ENCODE data around the gene FBXO24.

FBXO24 gene

DNA sequence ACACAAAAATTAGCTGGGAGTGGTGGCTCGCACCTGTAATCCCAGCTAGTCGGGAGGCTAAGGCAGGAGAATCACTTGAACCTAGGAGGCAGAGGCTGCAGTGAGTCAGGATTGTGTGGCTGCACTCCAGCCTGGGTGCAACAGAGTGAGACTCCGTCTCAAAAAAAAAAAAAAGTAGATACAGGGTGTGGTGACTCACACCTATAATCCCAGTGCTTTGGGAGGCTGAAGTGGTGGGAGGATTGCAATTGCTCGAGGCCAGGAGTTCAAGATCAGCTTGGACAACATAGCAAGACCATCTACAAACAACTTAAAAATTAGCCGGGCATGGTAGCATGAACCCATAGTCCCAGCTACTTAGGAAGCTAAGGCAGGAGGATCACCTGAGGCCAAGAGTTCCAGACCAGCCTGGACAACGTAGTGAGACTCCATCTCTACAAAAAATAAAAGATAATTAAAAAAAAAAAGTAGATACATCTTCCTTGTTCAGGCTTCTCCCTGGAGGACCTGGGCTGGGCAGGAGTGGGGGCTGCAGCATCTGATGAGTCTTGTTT lies 28.3 kb downstream of the FBXO24 start:
- DNase-seq (ENCODE audit: low read depth in 2 of 2) = no peak

DNA sequence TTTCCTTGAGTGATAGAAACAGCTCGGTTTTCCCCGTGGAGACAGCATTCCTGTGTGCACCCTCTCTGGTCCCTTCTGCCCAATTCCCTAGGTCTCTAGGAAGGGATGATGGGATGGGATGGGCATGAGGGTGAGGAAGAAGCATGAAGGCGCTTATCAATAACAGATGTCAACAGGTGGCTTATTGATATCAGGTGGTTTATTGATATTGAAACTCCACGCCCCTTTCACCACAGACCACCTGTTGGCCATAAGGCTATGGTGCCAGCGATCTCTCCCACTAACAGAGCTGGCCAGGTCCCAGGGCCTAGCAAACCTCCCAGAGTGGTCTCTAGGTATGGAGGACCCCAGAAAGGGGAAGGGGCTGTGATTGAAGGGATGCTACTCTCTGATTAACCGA lies 34.1 kb downstream of the FBXO24 start:
- DNase-seq (ENCODE audit: low read depth in 2 of 2) = no peak

DNA sequence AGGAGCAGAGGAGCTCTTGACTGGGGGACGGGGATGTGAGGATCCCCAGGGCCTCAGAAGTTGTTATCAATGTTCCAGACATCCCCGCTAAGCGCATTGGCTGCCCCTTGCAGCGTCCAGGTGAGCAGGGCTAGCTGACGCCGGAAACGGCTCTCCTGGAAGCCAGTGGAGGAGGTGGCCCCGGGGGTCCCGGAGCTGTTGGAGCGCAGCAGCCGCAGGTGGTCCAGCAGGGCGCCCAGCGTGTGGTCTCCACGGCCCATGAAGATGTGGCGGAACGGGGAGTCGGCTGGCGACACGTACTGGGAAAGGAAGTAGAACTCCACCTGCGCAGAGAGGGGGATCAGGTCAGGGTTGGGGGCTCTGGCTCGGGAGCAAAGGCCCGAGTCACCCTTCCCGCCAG lies 34.7 kb downstream of the FBXO24 start:
- no peak for DNase-seq (ENCODE audit: low read depth in 2 of 2)

DNA sequence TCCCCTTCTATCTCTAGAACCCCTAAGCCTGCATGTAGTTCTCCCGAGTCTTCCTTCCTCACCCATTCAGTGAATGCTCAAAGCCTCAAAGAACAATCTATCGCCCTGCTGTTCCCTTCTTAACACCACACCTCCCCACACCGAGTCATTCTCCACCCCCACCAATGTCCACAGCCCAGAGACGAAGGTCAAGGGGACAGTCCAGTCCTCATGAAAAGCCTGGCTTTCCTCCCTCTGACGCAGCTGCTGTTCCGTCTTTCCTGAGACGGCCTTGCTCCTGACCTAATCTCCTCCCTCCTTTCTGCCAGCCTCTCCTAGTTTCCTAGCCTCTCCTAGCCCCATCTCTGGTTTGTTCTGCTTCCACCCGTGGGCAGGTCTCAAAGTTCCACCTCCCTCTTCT lies 35.4 kb downstream of the FBXO24 start:
- DNase-seq (ENCODE audit: low read depth in 2 of 2) = no peak

DNA sequence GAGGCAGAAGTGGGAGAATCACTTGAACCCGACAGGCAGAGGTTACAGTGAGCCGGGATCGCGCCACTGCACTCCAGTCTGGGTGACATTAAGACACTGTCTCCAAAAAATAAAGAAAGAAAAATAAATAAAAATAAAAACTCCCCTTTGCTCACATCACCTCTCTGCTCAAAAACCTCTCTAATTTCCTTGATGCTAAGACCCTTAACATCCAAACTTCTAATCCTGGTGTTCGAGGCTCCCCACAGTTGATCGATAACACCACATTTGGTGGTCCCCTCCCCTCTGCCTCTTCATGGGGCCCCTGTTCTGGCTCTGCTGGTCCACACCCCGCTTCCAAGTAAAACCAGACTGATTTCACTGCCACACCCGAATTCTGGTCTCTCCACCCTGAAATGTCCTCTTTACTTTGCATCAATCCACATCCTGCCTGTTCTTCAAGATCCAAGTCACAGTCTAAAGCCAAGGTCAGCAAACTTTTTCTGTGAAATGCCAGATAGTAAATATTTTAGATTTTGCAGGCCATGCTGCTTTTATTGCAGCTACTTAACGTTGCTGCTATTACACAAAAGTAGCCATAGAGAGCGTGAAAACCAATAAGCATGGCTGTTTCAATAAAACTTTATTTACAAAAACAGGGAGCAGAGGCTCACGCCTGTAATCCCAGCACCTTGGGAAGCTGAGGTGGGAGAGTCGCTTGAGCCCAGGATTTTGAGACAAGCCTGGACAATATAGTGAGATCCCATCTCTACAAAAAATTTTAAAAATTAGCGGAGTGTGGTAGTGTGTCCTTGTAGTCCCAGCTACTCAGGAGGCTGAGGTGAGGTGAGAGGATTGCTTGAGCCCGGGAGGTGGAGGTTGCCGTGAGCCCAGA lies 38.1 kb downstream of the FBXO24 start:
- no peak for DNase-seq (ENCODE audit: low read depth in 2 of 2)

DNA sequence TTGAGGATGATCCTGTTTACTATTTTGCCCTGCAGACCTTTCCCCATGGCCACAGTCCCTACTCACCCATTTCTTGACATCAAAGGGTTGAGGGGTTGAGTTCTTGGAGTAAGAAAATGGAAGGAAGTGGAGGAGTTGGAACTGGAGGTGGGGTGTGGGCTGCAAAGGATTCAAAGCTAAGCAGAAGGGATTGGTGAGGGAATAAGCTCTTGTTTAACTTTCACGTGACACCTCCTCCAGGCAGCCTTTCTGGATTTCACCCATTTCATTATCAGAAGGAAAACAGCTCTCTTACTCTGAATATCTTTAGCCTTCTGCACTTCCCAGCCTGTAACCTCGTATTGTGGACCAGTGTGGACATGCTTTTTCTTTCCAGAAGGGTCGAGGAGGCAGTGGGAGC lies 39.9 kb downstream of the FBXO24 start:
- DNase-seq (ENCODE audit: low read depth in 2 of 2) = no peak

DNA sequence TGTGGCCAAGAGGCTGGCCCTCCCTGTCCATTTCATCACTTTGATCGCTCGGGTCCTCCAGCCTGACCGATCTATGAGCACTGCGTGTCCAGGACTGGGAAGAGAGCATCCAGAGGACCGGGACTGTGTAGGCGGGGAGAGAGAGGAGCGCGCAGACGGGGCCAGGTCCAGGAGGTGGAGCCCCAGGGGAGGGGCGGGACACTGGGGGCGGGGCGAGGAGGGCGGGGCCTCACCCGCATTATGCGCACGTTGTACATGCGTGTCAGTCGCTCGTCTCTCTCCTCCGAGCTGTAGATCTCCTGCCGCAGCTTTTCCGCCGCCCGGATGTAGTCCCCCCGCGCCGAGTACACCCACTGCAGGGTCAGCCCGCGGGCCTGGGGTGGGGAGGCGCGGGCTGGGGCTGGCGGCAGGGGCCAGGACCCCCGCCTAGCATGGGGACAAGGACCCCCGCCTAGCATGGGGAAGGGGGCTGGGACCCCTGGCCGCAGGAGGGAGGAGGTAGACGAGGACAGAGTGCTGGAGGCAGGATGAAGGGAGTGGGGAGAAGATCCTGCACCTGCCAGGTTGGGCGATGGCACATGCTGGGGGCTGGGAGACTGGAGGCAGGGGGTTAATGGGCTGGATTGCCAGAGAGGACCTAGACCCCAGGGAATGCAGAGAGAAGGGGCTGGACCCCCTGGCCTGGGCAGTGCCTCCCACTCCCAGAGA lies 40.6 kb downstream of the FBXO24 start:
- peak; percentile 79 to 89 for DNase-seq (ENCODE audit: low read depth in 2 of 2)

DNA sequence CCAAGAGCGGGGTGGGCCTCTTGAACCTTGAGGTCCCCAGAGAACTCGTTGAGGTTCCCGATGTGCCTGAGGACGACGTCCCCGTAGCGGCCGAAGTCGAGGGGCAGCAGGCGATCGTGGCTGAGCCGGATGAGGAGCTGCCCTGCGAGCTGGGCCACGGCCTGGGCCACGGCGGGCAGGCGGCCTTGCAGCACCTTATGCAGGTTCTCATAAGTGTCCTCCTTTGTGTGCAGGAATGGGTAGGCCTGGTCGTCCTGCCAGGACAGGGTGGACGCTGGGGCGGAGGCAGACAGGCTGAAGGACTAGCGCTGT lies 41.1 kb downstream of the FBXO24 start:
- DNase-seq (ENCODE audit: low read depth in 2 of 2) = no peak

DNA sequence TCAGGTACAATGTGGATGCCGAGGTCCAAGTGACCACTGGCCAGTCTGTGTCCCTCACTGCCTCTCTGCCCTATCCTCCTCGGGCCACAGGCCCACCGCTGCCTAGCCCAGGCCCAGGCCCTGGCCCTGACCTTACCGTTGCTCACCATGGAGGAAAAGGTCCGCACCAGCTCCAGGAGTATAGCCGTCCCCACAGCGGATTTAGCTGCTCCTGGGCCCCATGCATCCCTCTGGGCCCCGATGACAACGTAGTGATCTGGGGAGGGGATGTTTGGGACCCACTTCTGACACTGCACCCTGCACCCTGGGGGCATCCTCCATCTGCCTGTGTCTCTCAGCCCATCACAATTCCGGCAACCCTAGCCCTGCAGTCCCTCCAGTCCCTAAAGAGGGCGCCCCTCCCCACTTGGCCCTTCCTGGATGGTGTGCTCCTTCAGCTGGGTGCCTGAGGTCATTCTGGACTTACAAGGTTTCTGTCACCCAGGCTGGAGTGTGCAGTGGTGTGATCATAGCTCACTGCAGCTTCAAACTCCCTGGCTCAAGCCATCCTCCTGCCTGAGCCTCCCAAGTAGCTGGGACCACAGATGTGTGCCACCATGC lies 43.1 kb downstream of the FBXO24 start:
- no peak for DNase-seq (ENCODE audit: low read depth in 2 of 2)

DNA sequence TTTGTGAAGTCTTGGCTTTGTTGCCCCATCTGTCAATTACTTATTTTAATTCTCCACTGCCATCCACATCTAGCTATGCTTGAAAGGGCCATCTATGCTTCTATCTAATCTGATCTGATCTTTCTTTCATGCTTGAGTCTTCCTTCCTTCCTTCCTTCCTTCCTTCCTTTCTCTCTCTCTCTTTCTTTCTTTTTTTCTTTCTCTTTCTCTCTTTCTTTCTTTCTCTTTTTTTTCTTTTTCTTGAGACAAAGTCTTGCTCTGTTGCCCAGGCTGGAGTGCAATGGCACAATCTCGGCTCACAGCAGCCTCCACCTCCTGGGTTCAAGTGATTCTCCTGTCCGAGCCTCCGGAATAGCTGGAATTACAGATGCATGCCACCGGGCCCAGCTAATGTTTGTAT lies 43.9 kb downstream of the FBXO24 start:
- DNase-seq (ENCODE audit: low read depth in 2 of 2) = no peak

DNA sequence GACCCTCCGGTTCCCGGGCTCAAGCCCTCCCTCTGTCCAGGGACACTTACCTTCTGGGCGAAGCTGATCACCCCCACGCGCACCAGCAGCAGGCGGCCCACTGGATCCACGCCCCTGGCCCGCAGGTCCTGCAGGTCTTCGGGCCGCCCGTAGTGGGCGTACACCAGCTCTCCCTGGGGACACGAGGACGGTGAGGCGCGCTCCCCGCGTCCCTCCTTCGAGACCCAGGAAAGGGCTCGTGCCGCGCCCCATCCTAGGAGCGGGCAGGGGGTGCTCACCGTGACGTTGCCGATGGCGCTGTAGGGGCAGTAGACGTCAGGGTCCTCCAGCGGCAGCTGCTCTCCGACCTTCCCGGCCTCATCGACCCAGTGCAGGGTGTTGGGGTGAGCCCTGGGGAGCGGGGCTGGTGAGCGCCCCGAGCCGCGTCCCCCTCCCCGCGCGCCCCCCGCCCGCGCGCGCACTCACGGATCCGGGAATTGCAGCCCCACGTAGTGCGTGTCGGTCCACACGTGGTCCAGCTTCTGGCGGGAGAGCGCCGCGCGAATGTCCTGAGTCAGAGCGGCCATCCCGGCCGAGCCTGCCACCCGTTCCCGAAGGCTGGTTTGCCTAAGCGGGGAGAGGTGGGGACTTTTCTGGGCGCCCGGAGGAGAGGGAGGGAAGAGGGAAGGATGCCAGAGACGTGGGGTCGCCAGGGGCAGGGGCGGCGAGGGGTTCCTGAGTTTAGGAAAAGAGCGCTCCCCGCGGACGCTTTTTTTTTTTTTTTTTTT lies 47.0 kb downstream of the FBXO24 start:
- DNase-seq (ENCODE audit: low read depth in 2 of 2) = peak; percentile 50 to 52

DNA sequence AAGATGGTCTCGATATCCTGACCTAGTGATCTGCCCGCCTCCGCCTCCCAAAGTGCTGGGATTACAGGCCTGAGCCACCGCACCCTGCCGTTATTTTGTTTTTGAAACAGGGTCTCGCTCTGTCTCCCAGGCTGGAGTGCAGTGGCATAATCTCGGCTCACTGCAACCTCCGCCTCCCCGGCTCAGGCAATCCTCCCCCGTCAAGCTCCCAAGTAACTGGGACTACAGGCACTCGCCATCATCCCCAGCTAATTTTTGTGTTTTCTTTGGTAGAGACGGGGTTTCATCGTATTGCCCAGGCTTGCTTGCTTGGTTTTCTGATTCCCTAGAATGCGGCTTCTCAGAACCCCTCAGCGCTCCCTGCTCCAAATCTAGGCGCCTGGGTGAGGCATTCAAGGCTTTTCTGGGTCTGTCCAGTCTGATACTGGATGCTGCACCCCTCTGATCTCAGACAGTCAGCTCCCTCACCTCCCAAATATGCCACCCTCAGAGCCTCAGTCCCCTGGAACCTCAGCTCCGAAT lies 53.9 kb downstream of the FBXO24 start:
- DNase-seq (ENCODE audit: low read depth in 2 of 2) = no peak

DNA sequence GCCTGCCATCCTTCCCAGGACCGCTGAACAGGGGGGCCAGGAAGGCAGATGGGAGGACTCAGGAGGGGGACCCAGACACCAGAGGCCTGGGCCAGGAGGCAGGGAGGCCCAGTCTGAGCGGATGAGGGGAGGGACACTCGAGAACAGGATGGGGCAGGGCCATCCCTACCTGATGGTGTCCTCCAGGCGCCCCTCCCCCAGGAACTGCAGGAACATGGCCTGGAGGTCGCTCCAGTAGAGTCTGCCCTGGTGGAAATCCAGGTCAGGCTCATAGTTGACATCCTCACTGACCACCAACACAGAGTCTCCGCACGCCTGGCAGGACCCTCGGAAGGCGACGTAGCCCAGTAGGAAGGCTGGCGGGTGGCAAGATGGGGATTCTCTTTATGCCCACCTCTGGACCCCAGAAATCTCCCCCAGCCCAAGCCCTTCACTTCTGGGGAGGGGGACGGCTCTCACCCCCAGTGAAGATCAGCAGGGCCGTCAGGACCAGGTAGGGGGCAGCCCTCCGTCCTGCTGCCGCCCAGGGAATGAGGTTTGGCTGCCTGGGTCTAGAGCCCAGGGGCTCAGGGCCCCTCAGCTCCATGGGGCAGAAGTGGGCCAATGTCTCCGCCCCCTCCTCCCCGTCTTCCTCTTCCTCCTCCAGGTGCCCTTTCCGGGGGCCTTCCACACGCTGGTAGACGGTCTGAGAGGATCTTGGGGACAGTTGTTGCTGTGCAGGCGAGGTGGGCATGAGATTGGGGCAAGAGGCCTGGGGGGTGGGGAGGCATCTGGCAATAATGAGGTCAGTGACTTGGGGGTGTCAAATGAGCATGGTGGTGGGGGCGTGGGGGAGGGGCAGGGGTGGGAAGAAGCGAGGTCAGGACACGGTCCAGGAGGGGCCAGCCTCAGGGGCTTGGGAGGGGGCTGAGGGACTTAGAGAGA lies 54.7 kb downstream of the FBXO24 start:
- no peak for DNase-seq (ENCODE audit: low read depth in 2 of 2)

DNA sequence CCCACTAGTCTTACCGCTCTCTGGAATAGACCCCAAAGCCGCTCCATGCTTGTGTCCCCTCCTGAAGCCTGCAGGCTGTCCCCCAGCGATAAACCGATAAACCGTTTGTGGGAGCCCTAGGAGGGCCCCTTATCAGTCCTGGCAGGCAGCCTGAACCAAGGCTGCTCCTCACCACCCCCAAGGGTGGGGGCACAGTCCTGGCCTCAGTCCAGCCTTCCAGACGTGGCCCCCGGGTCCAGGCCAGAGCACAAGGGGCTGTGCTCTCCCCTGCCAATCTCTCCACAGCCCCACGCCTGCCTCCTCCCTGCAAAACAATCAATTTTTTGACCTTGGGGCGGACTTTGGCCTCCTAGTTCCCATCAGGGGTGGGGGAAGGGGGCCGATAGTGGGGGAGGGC lies 55.3 kb downstream of the FBXO24 start, which contains the start of gene TFR2:
Gene TFR2 (minus strand): TSS at position 90 of the 397 bp plus-strand sequence. CDS start 43 bp downstream, at position 47.
- DNase-seq (ENCODE audit: low read depth in 2 of 2) = no peak

DNA sequence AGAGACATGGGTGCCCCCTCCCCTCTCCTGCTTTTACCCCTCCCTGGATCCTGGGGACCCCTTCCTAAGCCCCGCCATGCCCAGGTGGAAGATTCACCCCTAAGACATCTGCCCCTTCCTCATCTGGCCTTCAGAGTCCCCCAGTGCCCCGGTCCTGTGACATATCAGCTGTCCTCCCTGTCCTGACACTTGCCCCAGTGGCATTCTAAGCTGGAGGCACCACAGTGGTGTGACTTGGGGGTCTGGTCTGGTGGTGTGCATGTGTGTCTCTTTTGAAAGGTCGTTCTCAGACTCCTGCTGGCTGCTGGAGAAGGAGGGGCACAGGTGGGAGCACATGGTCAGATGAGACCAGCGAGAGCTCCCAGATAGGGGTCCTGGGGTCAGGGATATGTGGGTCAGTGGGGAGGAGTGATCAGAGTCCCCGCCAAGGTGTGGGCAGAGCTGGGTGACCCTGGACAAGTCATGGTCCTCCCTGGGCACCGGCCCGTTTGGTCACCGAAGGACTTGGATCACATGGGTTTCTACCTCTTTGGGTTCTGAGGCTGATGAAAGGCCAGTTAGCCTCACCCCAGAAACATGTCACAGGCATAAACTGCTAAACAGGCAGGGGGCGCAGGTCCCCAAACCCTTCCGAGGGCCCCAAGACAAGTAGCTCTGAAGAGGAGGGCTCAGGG lies 55.9 kb downstream of the FBXO24 start:
- DNase-seq (ENCODE audit: low read depth in 2 of 2) = no peak

DNA sequence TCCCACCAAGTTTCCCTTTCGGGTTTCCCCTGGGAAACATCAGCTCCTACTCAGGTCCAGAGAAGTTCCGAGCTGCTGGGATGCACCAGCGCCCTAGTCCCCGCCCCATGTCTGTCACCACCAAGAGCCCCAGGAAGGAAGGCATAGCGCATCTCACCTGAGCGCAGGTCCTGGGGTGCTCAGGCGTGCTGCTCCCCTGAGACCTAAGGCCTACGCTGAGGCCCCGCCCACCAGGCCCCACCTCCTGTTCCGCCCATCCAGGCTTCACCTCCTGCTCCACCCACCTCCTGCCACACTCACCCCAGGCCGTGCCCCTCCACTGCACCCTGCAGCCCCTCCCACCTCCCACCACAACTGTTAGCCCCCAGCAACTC lies 56.4 kb downstream of the FBXO24 start:
- peak in 1 of 2 donors; percentile 43 for DNase-seq (ENCODE audit: low read depth in 2 of 2)

DNA sequence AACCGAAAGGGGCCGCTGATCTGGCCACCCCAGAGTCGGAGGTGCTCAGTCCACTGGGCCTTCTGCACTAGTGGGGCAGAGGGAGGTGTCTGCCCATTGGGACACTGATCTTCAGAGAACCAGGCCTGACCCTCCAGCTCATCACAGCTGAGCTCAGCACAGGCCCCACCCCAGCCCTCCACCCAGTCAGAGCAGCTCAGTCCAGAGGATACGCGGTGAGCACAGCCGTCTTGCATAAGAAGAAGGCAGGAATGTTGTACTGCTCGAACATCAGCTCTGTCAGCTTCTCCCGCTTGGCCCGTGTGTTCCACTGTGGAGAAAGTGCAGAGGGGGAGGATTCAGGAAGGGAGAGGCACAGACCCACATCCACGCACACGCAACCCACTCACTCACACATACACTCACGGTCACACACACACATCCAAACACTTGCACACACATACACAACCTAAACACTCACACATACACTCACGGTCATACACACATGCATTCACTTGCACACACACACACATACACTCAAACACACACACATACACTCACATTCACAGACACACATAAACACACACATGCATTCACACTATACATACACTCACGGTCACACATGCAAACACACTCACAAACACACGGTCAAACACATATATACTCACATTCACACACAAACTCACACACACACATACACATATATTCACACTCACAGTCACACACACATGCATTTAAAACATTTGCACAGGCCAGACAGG lies 63.9 kb downstream of the FBXO24 start:
- no peak for DNase-seq (ENCODE audit: low read depth in 2 of 2)

Data from stimulated activated CD8-positive, alpha-beta memory T cell treated with anti-CD3 and anti-CD28 coated beads, Interleukin-2, amount 100 ng/mL, for 48 hours (primary cell).